Retina (tissue), 1 donor: ENCODE measurements around the gene ZNF407.
A peak's percentile ranks its signal among the peaks of the same experiment; 100 is the strongest.

Experiments
- DNase-seq: peaks from one replicate; pipeline ENCODE4 v3.0.0-alpha.2; 2016

ZNF407 gene

DNA sequence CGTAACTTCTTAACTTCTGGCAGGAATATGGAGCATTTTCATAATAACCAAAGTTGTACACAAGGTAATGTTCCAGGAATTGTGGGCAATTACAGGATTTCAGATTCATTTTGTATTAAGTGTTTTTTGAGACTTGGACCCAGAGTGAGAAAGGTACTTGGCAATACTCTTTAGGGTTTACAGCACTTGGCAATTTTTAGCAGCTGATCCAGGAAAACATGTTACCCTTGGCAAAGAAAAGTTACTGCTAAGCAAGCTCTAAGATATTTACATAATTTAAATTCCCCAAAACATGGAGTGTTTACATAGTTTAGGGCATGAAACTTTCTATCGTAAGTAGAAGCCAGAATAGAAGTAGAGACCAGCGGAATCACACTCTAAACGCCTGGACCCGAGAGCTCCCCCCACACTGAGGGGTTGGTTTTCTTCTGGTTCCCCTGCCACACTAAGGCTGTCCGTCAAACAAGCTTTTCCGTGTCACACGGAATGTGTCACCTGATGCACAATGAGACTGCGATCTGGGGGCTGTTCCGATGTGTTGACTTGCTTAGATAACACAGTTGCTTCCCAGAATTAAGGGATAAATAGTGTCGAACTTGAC, 434.1 kb downstream of the ZNF407 start:
- no peak for DNase-seq

DNA sequence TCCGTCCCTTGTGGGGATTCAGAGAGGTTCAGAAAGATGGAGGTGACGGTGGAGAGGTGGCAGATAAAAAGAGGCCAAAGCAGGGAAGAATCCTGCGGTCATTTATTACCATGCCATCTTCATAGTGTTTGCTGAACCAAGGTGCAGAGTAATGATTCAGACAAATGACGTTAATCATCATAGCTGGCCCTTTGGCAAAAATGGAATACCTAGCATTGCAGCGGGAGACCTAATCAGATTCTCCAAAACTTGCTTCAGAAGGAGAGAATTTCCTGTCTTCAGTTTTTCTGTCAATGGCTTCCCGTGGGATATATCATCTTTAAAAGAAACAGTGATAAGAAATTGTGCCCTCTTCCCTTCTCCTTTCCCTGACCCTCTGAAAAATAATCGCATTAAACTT, 435.8 kb downstream of the ZNF407 start:
- no peak for DNase-seq

DNA sequence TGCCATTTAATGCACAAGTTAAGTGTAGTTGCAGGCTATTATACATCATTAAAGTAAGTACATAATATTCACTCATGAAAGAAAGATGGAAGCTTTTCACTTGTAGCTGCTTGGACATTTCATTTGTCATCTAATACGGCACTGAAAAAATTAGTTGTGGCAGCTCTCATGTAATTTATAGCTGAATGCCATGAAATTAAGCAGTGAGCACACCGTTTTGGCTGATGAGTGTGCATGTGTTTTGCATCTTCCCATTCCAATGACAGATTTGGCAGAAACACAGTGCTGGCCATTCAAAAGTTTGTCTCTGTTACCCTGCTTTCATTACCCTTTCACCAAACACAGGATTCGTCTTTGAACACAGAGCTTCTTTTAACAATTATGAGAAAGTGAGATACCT, 437.3 kb downstream of the ZNF407 start:
- no peak for DNase-seq

DNA sequence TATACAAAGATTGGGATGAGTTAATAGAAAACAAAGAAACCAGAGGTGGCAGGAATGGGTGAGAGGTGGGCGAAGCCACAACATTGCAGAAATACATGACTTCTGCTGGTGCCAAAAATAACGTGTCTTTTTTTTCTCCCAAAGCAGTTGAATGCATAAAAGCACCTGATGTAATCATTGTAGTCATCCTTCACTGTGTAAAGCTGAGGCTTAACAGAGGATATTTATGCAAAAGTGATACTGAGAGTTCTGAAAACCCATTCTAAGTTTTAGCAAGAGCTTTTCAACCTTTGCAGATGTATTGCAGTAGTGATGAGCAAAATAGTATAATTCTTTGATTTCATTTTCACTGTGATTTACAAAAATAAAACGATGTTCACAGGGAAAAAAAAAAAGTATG, 438.3 kb downstream of the ZNF407 start:
- no peak for DNase-seq

DNA sequence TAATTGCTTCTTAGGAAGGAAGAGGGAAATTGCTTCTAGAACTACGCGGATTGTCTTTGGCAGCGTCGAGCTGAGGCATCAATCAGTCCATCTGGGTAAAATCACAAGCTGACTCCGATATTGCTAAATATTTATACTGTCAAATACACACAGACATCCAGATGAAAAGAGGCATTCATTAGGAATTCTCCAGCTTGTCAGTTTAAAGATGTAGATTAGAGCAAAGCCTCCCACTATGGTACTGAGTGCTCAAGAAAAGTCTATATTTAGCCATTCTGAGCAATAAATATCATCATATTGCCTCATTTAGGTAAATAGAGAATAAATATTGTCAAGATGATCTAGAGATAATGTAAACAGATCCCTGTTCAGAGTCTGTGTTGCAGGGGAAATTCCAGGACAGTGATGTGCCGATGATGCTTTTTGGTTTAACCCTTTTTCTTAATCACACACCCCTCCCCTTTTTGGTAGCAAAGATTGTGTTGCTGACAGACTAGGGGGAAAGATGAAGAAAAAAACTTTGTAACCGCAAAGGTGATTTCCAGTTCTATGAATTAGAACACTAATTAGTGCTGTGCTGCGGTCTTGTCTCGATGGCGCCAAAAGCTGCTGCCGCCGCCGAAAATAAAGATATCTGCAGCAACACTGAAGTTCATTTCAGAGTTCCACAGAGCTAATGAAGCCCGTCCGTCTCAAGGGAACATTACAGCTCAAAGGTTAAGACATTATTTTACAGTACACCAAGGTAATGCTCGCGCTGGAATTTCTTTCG, 439.4 kb downstream of the ZNF407 start:
- DNase-seq: peak; percentile 28

DNA sequence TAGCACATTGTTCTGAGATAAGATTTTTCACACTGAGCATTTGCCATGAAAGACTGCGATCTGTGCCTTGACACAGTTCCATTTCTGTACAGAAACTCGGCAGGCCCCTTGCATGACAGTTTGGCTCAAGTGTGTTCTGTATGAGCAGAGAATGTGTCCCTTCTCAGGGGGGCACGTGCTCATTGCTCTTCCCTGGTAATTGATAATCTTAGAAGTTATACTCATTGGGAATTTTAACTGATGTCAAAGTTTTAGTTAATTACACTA, 440.0 kb downstream of the ZNF407 start:
- DNase-seq: no peak

DNA sequence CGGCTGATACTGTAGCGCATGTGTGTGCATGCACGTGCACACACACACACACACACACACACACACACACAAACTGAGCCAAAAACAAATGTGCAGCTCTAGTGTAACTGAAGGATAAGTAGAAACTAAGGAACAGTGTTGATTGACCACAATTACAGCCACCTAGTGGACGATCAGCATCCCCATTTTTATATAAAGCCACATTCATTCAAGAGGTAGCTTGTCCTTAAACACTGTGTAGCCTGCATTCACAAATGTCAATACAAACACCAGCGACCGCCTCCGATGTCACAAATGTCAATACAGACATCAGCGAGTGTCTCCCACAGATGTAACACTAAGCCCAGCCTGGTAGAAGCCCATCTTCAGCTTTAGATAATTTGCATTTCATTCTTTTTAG, 443.9 kb downstream of the ZNF407 start:
- DNase-seq: no peak

DNA sequence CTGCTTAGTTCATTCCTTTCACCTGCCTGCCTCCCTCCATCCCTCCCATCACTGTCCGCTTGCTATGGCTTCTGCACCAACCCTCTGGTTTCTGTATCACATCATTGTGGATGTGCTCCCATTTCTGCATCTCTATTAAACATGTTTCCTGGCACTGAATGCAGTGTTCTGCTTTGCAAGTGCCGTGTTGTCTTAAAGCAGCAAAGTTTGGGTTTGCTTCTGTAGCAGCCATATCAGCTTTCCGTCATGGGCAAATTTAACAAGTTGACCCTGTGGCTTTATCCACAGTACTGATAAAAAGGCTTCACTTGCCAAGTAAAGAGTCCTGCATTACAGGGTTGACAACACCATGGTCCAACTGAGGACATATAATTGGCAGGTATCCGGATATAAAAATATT, 445.8 kb downstream of the ZNF407 start:
- DNase-seq: no peak

DNA sequence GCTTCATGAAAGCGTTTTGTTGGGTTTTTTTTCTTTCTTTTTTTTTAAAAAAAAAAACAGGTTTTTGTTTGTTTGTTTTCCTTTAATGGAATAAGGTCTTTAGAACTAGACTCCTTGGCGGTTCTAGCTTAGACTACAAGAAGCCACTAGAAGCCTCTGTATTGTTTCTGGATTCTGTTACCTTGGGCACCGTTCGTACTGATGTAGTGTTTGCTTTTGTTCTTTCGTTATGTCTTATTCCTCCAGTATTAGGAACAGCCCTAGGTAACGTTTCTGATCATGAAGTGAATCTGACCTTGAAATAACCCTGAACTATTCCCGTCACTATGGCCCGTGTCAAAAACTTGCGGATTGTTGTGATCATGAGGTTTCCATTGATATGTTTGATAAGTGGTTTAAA, 446.6 kb downstream of the ZNF407 start:
- DNase-seq: no peak

DNA sequence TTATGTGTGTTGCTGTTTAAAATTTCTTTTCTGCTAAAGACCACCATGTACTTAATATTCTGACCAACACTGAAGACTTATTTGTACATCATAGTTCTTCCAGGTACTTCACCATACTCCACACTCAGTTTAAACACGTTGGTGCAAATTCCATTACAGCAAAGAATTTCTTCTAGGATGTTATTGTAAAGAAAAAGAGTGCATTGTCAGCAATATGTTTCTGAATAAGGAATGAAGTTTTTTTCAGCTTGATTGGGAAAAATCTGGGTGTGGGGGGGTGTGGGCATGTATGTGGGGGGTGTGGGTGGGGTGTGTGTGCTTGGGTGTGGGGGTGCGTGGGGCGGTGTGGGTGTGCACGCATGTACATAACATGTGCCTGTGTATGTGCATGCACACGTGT, 447.1 kb downstream of the ZNF407 start:
- no peak for DNase-seq

DNA sequence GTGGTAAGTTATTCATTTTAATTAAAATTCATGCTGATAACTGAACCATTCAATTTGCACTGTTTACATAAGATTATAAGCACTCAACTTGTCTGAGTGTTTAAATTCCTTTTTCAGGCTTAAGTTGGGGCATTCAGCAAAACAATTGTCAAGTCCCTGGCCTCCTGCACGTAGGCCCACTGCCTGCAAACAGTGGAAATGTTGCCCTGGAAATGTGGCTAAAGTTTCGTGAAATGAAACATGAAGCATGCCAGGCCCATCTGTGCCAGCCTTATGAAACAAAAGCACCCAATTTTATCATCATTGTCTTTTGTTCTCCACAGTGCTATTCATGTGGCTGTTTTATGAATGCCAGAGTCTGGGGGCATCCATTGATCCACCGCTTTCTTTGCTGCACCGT, 447.6 kb downstream of the ZNF407 start:
- DNase-seq: no peak

DNA sequence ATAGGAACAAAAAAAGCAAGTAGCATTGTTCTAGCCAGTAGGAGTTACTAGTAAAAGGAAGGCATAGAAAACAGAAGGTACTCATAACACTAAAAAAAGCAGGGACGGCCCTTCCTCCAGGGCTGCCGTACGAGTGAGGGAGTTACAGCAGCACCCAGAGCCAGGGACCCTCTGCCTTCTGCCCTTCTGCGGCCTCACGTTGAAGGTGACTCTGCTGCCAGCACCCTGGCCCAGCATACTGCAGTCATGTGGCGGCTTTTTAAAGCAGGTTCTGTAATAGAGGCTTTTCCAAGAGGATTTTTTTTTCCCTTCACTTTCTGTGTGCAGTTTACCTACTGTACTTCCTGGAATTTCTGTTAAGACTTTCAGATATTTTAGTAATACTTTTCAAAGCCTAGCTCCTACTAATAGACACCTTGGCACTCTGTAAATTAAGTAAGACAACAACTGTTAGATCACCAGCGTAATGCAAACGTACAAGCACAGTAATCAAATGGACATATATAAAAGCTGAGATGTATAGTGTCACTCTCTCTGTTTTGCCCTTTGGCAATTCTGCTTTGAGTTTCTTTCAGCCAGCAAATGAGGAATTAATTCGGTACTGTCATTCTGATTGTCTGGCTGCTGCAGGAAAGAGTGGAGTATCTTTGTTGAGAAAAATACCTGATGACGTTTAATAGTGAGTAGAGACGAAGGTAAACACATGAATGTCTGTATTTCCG, 449.7 kb downstream of the ZNF407 start:
- no peak for DNase-seq

DNA sequence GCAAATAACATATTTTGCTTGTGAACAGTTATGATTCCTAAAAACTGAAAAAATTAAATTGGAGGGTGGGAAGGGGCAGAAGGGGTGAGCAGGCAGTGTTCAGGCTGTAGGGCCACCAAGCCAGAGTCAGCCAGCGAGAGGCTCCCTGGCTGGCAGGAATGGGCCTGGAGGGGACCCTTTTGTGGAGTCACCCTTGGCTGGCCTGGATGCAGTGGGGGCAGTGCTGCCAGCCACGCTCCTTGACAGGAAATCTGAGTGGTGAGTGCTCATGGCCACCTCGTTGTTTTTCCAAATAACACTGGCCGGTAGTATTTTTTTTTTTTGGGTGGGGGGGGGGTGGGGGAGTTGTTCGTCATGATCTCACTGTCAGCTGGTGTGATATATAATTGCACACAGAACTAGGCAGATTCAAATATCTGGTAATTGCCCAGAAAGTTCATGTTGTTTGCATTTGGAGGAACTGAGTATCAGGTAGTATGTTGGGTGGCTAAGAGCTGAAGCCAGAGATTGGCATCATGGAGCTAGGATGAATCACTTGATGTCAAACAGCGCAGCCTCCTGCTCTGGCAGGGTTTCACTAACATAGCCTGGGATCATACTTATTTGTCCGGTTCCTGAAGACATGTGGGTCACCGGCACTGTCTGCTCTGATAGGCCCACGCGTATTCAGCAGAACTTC, 451.2 kb downstream of the ZNF407 start:
- DNase-seq: no peak

DNA sequence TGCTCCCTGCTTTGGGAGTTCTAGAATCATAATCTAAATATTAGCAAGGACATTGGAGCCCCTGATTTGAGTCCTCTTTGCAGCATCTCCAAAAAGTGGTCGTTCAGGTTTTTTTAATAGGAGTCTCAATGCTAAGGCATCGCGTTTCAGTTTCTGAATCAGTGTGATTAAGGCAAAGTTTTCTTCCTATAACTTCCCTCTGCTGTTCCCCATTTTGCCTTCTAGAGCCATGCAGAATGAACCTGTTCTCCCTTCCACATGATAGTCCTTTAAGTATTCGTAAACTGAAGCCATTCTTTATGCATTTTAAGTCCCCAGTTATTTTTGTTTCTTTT, 451.8 kb downstream of the ZNF407 start:
- no peak for DNase-seq

DNA sequence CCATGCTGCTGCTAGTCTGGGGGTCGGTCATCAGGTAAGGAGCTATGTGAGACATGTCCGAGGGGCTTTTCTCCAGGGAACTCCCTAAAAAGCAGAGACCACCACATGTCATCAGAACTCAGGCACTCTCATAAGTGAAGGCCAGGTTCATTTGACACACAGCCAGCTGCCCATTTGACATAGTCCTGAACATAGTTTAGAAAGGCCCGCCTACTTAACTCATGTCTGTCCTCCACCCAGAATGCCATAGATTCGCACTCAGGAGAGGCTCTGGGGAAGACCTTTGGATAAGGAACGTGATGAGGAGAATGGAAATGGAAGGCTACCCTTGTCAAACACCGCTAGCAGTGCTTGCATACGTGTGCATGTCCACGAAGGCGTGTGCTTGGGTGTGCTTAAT, 454.1 kb downstream of the ZNF407 start:
- no peak for DNase-seq

DNA sequence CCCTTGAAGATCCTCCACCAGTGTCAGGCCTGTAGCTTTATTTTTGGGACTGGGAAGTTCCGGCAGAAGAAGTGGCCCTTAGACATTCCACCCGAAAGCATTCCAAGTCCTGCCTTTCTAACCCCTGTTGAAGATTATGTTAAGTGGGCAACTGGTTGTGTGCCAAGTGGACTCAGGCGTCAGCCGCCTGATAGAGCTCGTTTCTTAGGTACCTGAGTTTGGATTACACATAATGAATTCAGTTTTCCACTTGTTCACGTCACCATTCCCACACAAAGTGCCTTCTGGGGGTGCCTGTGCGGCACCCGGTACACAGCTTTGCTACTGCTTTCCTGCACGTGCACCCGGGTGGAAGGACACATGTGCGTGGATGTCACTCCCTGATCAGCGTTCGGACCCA, 454.8 kb downstream of the ZNF407 start:
- DNase-seq: no peak

DNA sequence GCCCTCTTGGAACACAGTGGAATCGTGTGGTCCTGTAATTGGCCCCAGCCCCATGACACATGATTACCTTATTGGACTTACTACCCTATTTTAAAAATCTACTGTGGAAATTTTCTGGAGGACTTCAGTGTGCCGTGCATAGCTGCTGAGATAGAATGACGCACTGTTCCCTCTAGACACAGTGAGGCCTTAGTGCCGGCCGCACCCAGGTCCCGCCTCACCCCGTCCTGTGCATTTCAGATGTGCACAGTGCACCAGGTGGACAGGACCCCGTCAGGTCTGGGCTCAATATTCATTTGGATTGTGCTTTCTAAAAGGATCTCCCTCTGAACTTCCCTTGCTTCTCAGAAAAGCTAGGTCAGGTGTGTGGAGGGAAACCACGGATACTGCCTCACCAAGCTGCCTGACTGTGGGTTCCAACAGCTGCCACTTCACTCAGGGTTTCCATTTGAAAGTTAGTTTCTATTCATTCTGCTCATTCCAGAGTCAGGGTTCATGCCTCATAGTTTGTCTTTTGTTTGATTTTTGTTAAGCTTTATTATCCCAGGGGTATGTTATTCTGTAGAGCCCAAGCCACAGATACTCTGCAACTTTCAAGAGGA, 455.5 kb downstream of the ZNF407 start:
- DNase-seq: no peak

DNA sequence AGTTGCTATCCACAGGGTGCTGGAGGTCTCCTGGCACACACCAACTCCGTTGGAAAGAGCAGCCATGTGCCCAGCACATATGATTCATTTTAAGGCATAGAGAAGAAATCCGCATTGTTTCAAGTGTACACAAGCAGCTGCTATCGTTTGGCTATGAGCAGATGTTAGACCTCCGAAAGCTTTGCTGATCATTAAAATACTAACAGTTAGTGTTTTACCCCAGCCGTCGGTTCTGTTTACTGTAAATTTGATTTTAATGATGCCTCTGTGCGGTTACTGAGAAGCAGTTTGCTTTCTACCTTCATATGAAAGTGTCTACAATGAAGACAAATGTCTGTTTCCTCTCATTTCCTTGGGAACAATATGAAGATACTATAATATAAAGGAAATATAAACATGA, 456.4 kb downstream of the ZNF407 start:
- DNase-seq: no peak

DNA sequence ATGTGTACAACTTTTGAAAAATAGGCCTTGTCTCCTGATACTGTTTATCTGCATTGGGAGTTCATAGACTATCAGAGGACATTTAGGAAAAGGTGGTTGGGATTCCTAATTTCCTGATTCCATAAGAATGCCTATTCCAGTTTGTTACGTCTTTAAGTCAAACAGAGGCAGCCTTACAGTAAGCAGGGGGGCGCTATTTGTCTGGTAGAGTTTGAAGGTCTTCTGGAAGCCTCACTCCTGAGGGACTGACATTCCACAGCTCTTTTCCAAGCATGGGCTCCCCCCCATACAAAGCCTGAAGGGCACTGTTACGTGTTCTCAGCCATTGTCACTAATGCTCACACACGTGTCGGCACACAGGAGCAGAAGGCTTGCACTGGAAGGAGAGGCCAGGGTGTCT, 456.9 kb downstream of the ZNF407 start:
- no peak for DNase-seq

DNA sequence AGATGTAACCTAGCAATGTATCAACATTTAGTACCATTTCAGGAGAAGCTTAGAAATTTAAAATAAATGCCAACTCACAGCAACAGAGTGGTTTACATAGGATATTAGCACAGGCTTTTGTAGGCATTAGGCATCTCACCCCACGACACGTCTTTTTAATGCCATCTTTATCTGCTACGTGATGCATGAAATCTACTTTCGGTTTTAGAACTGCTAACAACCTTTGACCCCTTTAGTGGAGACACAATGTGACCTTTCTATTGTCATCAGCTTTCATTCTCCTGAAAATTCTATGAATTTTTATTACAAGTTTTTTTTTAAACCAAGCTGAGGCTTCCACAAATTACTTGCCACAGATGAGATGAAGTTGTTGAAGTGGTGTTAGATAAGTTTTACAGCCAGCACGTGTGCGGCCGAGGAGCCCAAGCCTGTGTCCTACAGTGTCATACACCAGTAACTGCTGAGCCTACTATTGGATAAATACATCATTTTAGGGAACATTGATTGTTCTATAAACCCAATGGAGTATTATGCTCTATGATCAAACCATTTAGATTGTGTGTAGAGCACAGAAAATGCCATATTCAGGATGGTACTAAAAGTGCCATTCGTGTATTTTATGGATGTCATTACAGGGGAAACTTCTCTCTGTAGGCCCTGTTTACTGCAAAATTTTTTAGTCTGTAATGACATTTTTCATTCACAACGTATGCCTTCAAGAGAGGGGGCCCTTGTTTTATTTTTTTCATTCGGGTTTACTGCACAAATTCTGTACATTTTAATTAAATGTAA, 459.7 kb downstream of the ZNF407 start:
- no peak for DNase-seq

DNA sequence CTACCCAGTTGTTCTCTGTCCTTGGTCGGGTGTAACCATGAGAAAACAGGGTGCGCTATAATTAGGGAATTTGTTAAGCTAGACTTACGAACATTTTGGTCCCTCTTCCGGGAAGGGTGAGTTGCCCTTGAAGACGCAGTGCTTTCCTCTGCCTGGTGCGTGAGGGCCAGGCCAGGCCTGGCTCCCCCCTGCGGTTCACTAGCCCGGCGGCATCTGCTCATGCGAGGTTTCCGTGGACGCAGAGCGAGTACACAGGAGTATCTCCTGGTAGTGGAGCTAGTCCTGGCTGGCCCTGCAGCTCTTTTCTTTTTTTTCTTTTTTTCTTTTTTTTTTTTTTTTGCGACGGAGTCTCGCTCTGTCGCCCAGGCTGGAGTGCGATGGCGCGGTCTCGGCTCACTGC, 462.5 kb downstream of the ZNF407 start:
- DNase-seq: no peak

DNA sequence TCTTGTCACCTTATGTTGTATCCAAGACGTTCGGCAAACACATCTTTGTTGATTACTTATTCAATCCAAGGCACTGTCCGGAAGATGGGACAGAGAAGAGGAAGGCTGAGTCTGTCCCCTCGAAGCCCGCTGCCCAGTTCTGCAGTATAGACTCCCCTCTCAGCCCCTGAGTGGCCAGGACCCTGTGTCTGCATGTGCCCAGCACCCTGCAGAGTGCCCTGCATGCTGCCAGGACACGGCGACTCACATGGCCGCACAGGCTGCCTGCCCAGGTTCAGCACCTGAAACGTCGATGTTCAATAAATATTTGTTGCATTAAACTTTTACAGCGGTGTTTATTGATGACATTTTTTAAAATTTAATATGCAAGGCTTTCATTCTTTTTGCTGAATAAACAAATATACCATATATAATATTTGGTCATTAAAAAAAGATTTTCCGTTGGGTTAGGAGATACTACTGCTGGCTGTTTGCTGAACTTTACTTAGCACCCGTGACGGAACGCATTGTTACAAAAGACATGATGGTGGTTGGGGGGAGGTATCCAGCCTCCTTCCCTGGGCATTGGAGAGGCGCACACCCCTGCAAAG, 464.7 kb downstream of the ZNF407 start:
- no peak for DNase-seq

DNA sequence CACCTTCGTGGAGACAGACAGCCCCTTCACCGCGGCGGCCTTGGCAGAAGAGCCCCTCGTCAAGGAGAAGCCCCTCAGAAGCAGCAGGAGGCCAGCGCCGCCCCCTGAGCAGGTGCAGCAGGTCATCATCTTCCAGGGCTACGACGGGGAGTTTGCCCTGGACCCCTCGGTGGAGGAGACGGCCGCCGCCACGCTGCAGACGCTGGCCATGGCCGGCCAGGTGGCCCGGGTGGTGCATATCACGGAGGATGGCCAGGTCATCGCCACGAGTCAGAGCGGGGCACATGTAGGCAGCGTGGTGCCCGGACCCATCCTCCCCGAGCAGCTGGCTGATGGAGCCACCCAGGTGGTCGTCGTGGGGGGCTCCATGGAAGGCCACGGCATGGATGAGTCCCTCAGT, 465.5 kb downstream of the ZNF407 start:
- DNase-seq: no peak
